Astrocyte (in vitro differentiated cells and primary cell): ENCODE measurements around the gene ARPIN. TPM values are rescaled to one million over a fixed set of nuclear protein-coding genes. Genes with fewer than 3 reads are reported as not detected.

Experiments
- DNase-seq: peaks from one replicate; pipeline ENCODE4 v3.0.0-alpha.2; 2010; ENCODE audit warnings: low read depth
- FAIRE-seq: peaks from 2 replicates; lab custom pipeline; 2011; peaks lifted over from hg19 to GRCh38; lab: Jason Lieb, UNC
- H2AFZ ChIP-seq: 2 replicates; pipeline ENCODE4 v1.6.0; 2012; ENCODE audit warnings: low read depth, low read length, inconsistent platforms
- H3K27ac ChIP-seq: 2 replicates; pipeline ENCODE4 v1.5.1; 2011; ENCODE audit warnings: low read depth, low read length, inconsistent platforms
- H3K27me3 ChIP-seq: 2 replicates; pipeline ENCODE4 v1.6.0; 2011; ENCODE audit warnings: low read length, inconsistent platforms; ENCODE audit not compliant: insufficient read depth
- H3K36me3 ChIP-seq: 2 replicates; pipeline ENCODE4 v1.5.1; 2011; ENCODE audit warnings: low read length, inconsistent platforms; ENCODE audit not compliant: insufficient read depth
- H3K4me1 ChIP-seq: 2 replicates; pipeline ENCODE4 v1.5.1; 2011; ENCODE audit warnings: low read length, inconsistent platforms; ENCODE audit not compliant: insufficient read depth
- H3K4me2 ChIP-seq: 2 replicates; pipeline ENCODE4 v1.6.0; 2012; ENCODE audit warnings: low read length, inconsistent platforms
- H3K4me3 ChIP-seq: 2 replicates; pipeline ENCODE4 v1.5.1; 2011; ENCODE audit warnings: low read depth, mild to moderate bottlenecking, low read length, inconsistent platforms; ENCODE audit not compliant: insufficient read depth
- H3K79me2 ChIP-seq: 2 replicates; pipeline ENCODE4 v1.6.0; 2012; ENCODE audit warnings: mild to moderate bottlenecking, low read length, inconsistent platforms; ENCODE audit not compliant: insufficient read depth
- H3K9ac ChIP-seq: 2 replicates; pipeline ENCODE4 v1.6.0; 2012; ENCODE audit warnings: mild to moderate bottlenecking, low read length, inconsistent platforms
- H3K9me3 ChIP-seq: 2 replicates; pipeline ENCODE4 v1.5.1; 2012; ENCODE audit warnings: low read depth, mild to moderate bottlenecking, low read length, inconsistent platforms; ENCODE audit not compliant: insufficient read depth
- H4K20me1 ChIP-seq: 2 replicates; pipeline ENCODE4 v1.6.0; 2012; ENCODE audit warnings: low read length, inconsistent platforms; ENCODE audit not compliant: insufficient read depth
- H3K27ac Mint-ChIP-seq: one replicate; pipeline ENCODE4 v1.8.0; 2021; ENCODE audit warnings: mild to moderate bottlenecking, mixed read lengths; ENCODE audit not compliant: unreplicated experiment
- H3K27me3 Mint-ChIP-seq: one replicate; pipeline ENCODE4 v1.8.0; 2021; ENCODE audit warnings: low read depth, mixed read lengths; ENCODE audit not compliant: unreplicated experiment
- H3K36me3 Mint-ChIP-seq: one replicate; pipeline ENCODE4 v1.8.0; 2021; ENCODE audit warnings: low read depth, mixed read lengths; ENCODE audit not compliant: unreplicated experiment
- H3K4me1 Mint-ChIP-seq: one replicate; pipeline ENCODE4 v1.8.0; 2021; ENCODE audit warnings: low read depth, mixed read lengths; ENCODE audit not compliant: unreplicated experiment
- H3K4me3 Mint-ChIP-seq: one replicate; pipeline ENCODE4 v1.8.0; 2021; ENCODE audit warnings: mild to moderate bottlenecking, moderate library complexity, mixed read lengths; ENCODE audit not compliant: unreplicated experiment
- H3K9me3 Mint-ChIP-seq: one replicate; pipeline ENCODE4 v1.8.0; 2021; ENCODE audit warnings: mild to moderate bottlenecking, mixed read lengths; ENCODE audit not compliant: unreplicated experiment
- EZH2 ChIP-seq: IDR thresholded peaks from 2 replicates; pipeline ENCODE4 v1.6.1; 2012; ENCODE audit warnings: mild to moderate bottlenecking, low read length, inconsistent platforms; ENCODE audit not compliant: insufficient read depth
- total RNA-seq: library from RNA; stranded (reverse); gene quantifications from 2 replicates; pipeline ENCODE4 v1.2.1, GENCODE V29; 2021
- TF ChIP-seq, protein P1 (sequence below): IDR thresholded peaks from 2 replicates; pipeline ENCODE4 v1.5.1; 2011; ENCODE audit warnings: low read depth, mild to moderate bottlenecking, inconsistent platforms, low read length, moderate library complexity; ENCODE audit not compliant: insufficient read depth

The ARPIN gene
- total RNA-seq, 1 donor from 2014 or later, result 4.8 TPM

DNA sequence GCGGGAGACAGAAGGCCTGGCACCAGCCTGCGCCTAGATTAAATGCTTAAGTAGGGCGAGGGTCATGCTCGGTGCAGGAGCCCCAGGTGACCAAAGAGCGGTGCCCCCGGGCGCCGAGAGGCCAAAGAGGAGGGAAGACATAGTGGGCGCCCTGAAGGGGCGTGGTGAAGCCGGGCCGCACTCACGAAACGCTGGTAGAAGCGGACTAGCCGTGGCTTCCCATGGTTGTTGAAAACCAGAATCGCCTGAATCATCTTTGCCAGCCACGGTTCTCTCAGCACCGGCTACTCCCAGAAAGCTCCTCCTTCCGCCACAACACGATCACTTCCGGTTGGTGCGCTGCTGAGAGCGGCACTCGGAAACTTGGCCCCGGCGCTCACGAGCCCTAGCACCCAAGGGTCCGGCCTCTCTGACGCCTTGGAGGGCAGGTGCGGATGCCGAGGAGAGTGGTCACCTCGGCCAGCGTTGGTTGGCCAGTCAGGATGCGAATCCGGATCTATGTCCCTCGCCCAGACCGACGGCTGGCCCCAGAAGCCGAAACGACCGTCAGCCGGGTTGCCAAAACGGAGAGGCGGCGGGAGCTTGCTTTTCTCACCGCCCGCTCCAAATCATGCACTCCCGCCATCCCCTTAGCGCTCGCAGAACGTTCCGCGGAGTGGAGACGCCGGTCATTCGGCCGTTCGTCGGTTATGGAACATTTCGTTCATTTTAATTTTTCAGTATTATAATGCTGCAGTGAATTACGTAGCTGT is 18.9 kb downstream of the ARPIN start, which contains the start of gene AP3S2:
TSS of gene AP3S2 (minus strand) at position 299 of the 752 bp plus-strand sequence. CDS start at position 254, 45 bp downstream.
- Histone ChIP-seq H3K9ac (peak within 1 kb of the TSS; percentile 96), H3K9me3 (no peaks in the 10 kb centered on the region), H3K4me2 (peak within 1 kb of the TSS; percentile 90), H2AFZ (peak within 1 kb of the TSS; percentile 87), H3K36me3 (peaks cover 1% of the 10 kb centered on the region), H3K79me2 (peaks cover 33% of the 10 kb centered on the region), H3K4me1 (no peaks in the 10 kb centered on the region), H3K27ac (peak within 1 kb of the TSS; percentile 86), H3K4me3 (peak within 1 kb of the TSS; percentile 92), H4K20me1 (peaks cover 7% of the 10 kb centered on the region), H3K27me3 (no peaks in the 10 kb centered on the region)
- no peak for FAIRE-seq
- no peak for TF ChIP-seq EZH2
- TF ChIP-seq, protein P1, sequence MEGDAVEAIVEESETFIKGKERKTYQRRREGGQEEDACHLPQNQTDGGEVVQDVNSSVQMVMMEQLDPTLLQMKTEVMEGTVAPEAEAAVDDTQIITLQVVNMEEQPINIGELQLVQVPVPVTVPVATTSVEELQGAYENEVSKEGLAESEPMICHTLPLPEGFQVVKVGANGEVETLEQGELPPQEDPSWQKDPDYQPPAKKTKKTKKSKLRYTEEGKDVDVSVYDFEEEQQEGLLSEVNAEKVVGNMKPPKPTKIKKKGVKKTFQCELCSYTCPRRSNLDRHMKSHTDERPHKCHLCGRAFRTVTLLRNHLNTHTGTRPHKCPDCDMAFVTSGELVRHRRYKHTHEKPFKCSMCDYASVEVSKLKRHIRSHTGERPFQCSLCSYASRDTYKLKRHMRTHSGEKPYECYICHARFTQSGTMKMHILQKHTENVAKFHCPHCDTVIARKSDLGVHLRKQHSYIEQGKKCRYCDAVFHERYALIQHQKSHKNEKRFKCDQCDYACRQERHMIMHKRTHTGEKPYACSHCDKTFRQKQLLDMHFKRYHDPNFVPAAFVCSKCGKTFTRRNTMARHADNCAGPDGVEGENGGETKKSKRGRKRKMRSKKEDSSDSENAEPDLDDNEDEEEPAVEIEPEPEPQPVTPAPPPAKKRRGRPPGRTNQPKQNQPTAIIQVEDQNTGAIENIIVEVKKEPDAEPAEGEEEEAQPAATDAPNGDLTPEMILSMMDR, result no peak
- Mint-ChIP-seq H3K27me3 (no peaks in the 10 kb centered on the region), H3K9me3 (no peaks in the 10 kb centered on the region), H3K4me3 (peak within 1 kb of the TSS; percentile 97), H3K36me3 (no peaks in the 10 kb centered on the region), H3K4me1 (no peaks in the 10 kb centered on the region), H3K27ac (peak within 1 kb of the TSS; percentile 94)
- DNase-seq, result peak; percentile 92

DNA sequence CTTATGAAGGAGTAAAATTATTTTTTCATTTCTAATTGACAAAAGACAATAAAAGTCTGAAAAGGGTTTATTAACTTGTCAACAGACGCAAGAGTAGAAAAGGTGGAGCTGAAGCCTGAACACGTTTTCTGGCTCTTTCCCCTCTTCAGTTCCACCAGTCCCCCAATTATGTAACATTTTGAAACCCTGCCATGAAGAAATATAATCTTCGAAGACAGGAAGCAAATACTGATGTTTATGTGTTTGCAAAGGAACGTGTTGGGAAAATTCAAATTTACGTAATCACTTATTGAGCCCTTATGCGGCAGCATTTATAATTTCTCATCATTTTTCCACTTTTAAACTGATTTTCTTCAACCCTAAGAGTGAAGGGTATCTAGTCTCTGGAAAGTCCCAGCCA is 19.7 kb downstream of the ARPIN start:
- DNase-seq (no peak), FAIRE-seq (no peak)
- H3K36me3 Mint-ChIP-seq, result no peaks in the 10 kb centered on the region
- Histone ChIP-seq H3K27ac (peak overlapping the region; percentile 86), H3K9ac (peak overlapping the region; percentile 96), H3K4me1 (no peaks in the 10 kb centered on the region), H4K20me1 (peaks cover 13% of the 10 kb centered on the region), H2AFZ (no peak overlapping the region), H3K36me3 (peaks cover 3% of the 10 kb centered on the region), H3K27me3 (no peaks in the 10 kb centered on the region), H3K4me2 (peak overlapping the region; percentile 90), H3K9me3 (no peaks in the 10 kb centered on the region), H3K79me2 (peaks cover 33% of the 10 kb centered on the region), H3K4me3 (peak overlapping the region; percentile 92)
- TF ChIP-seq, protein P1, result no peak
- TF ChIP-seq EZH2, result no peak
- no peaks in the 10 kb centered on the region for H3K27me3 Mint-ChIP-seq
- peak overlapping the region; percentile 97 for H3K4me3 Mint-ChIP-seq
- no peaks in the 10 kb centered on the region for H3K4me1 Mint-ChIP-seq
- peak overlapping the region; percentile 94 for H3K27ac Mint-ChIP-seq
- H3K9me3 Mint-ChIP-seq, result no peaks in the 10 kb centered on the region

DNA sequence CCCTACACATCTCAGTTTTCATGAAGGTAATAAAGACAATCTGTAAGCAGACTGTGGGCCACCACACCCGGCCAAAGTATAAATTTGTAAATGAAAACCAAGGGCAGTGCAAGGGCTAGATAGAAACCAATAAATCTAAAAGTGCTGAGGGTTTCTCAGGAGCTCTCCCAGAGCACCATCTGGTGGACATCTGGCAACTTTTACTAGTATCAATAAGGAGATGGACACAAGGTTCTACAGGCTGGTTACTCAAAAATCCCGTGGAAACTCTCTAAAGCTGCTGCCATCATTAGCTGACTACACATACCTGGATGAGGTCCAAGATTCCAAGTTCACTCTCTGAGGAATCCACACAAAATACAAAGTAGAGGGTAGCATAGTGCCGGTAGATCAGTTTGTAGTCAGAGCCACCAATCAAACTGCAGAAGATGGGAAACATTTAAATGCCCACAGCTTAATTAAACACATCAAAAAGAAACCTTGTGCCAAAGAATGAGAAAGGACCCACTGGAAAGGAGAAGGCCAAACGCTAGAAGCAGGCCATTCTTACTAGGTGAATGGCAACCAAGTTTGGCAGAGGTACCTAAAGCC is 24.4 kb downstream of the ARPIN start:
- no peak overlapping the region for H3K27ac ChIP-seq
- H3K4me1 Mint-ChIP-seq, result no peaks in the 10 kb centered on the region
- H3K4me2 ChIP-seq, result no peak overlapping the region
- H3K36me3 Mint-ChIP-seq, result no peaks in the 10 kb centered on the region
- H3K9ac ChIP-seq, result no peak overlapping the region
- FAIRE-seq (no peak), DNase-seq (peak; percentile 57)
- peaks cover 16% of the 10 kb centered on the region for H4K20me1 ChIP-seq
- peaks cover 28% of the 10 kb centered on the region for H3K79me2 ChIP-seq
- no peak overlapping the region for H3K4me3 Mint-ChIP-seq
- no peaks in the 10 kb centered on the region for H3K27me3 ChIP-seq
- no peak overlapping the region for H3K4me3 ChIP-seq
- no peak overlapping the region for H2AFZ ChIP-seq
- H3K9me3 ChIP-seq, result no peaks in the 10 kb centered on the region
- H3K9me3 Mint-ChIP-seq, result no peaks in the 10 kb centered on the region
- peaks cover 14% of the 10 kb centered on the region for H3K36me3 ChIP-seq
- H3K27ac Mint-ChIP-seq, result no peak overlapping the region
- no peaks in the 10 kb centered on the region for H3K4me1 ChIP-seq
- no peaks in the 10 kb centered on the region for H3K27me3 Mint-ChIP-seq
- TF ChIP-seq, protein P1, result peak; percentile 62
- TF ChIP-seq EZH2, result no peak
